Hepatocyte (in vitro differentiated cells): Measurements from ENCODE around the gene GGNBP2. TPM values are rescaled to one million over a fixed set of nuclear protein-coding genes. Genes with fewer than 3 reads are reported as not detected.

Experiments
- DNase-seq: peaks from one replicate; pipeline ENCODE4 v3.0.0-alpha.2; 2016; ENCODE audit warnings: low spot score
- H2AFZ ChIP-seq: fragments of 200-600 bp; sonication (generic); 2 replicates; pipeline ENCODE4 v1.6.0; 2016; ENCODE audit warnings: antibody characterized with exemption, mild to moderate bottlenecking
- H3K27ac ChIP-seq: fragments of 200-600 bp; sonication (generic); 2 replicates; pipeline ENCODE4 v1.5.1; 2016; ENCODE audit warnings: mild to moderate bottlenecking
- H3K27me3 ChIP-seq: fragments of 200-600 bp; sonication (generic); 2 replicates; pipeline ENCODE4 v1.6.1; 2016
- H3K36me3 ChIP-seq: fragments of 200-600 bp; sonication (generic); replicated peaks from 2 replicates; pipeline ENCODE4 v1.5.1; 2016; ENCODE audit warnings: low read depth; ENCODE audit not compliant: insufficient read depth
- H3K4me1 ChIP-seq: fragments of 200-600 bp; sonication (generic); 2 replicates; pipeline ENCODE4 v1.5.1; 2016; ENCODE audit warnings: mild to moderate bottlenecking, moderate library complexity; ENCODE audit not compliant: insufficient read depth
- H3K4me2 ChIP-seq: fragments of 200-600 bp; sonication (generic); 2 replicates; pipeline ENCODE4 v1.6.0; 2016
- H3K4me3 ChIP-seq: fragments of 200-600 bp; sonication (generic); 2 replicates; pipeline ENCODE4 v1.5.1; 2016; ENCODE audit warnings: mild to moderate bottlenecking
- H3K79me2 ChIP-seq: fragments of 200-600 bp; sonication (generic); 2 replicates; pipeline ENCODE4 v1.6.0; 2017; ENCODE audit warnings: mild to moderate bottlenecking
- H3K9me2 ChIP-seq: fragments of 200-600 bp; sonication (generic); replicated peaks from 2 replicates; pipeline ENCODE4 v1.6.0; 2017; ENCODE audit warnings: mild to moderate bottlenecking; ENCODE audit not compliant: insufficient read depth
- H3K9me3 ChIP-seq: fragments of 200-600 bp; sonication (generic); 2 replicates; pipeline ENCODE4 v1.5.1; 2016; ENCODE audit warnings: low read depth, mild to moderate bottlenecking
- H4K20me1 ChIP-seq: fragments of 200-600 bp; sonication (generic); 2 replicates; pipeline ENCODE4 v1.6.0; 2016; ENCODE audit warnings: mild to moderate bottlenecking; ENCODE audit not compliant: insufficient read depth, poor library complexity, severe bottlenecking
- CTCF ChIP-seq: fragments of 200-600 bp; sonication (generic); IDR thresholded peaks from 2 replicates; pipeline ENCODE4 v1.5.1; 2016; ENCODE audit warnings: antibody characterized with exemption, mild to moderate bottlenecking; ENCODE audit not compliant: poor library complexity
- EZH2 ChIP-seq: fragments of 200-600 bp; sonication (generic); IDR thresholded peaks from 2 replicates; pipeline ENCODE4 v1.6.1; 2016; ENCODE audit warnings: antibody characterized with exemption, mild to moderate bottlenecking, borderline replicate concordance
- EZH2phosphoT487 ChIP-seq: fragments of 200-600 bp; sonication (generic); IDR thresholded peaks from one replicate; pipeline ENCODE4 v1.6.1; 2018; ENCODE audit warnings: antibody characterized with exemption, mild to moderate bottlenecking, low read depth, moderate library complexity; ENCODE audit not compliant: unreplicated experiment, severe bottlenecking
- WGBS: methylation state at CpG from one replicate; pipeline ENCODE4 v1.1.6; 2016; ENCODE audit warnings: low lambda C conversion rate; ENCODE audit errors: missing lambda C conversion rate; 5-methylcytosine and 5-hydroxymethylcytosine counted together
- polyA plus RNA-seq: library from polyadenylated mRNA; unstranded; fragments of >200 nt; fragmentation: Nextera tagmentation; extraction: Ambion mirVana; gene quantifications from 2 replicates; pipeline ENCODE4 v1.2.1, GENCODE V29; 2016
- total RNA-seq: library from RNA; depleted of rRNA; stranded (reverse); fragments of >200 nt; gene quantifications from 2 replicates; pipeline ENCODE4 v1.2.3, GENCODE V29; 2014

GGNBP2 gene
- total and polyA plus RNA-seq, 2 experiments from 2014 or later: 52.2 to 79.9 TPM

GRCh38 chr17:36501351-36501750 lies 43.4 kb upstream of the GGNBP2 start:
- no peak overlapping the region for H3K4me2 ChIP-seq
- 95% methylated on average over 3 of the region's 3 CpGs for WGBS
- H3K9me2 ChIP-seq: no peaks in the 10 kb centered on the region
- no peak overlapping the region for H2AFZ ChIP-seq
- H3K4me1 ChIP-seq: no peaks in the 10 kb centered on the region
- H3K4me3 ChIP-seq: no peak overlapping the region
- peak; percentile 2 for DNase-seq
- no peaks in the 10 kb centered on the region for H3K36me3 ChIP-seq
- TF ChIP-seq EZH2: no peak
- no peak for TF ChIP-seq EZH2phosphoT487
- TF ChIP-seq CTCF: no peak
- no peaks in the 10 kb centered on the region for H3K79me2 ChIP-seq
- no peaks in the 10 kb centered on the region for H3K27me3 ChIP-seq
- no peaks in the 10 kb centered on the region for H4K20me1 ChIP-seq
- H3K9me3 ChIP-seq: no peaks in the 10 kb centered on the region
- no peak overlapping the region for H3K27ac ChIP-seq

GRCh38 chr17:36501963-36502362 lies 42.8 kb upstream of the GGNBP2 start:
- no peak for TF ChIP-seq CTCF
- no peak for TF ChIP-seq EZH2
- no peak for TF ChIP-seq EZH2phosphoT487
- no peaks in the 10 kb centered on the region for H3K9me2 ChIP-seq

GRCh38 chr17:36503456-36504155 lies 41.1 kb upstream of the GGNBP2 start:
- Histone ChIP-seq H3K27ac (no peak overlapping the region), H3K36me3 (no peaks in the 10 kb centered on the region), H3K9me2 (no peaks in the 10 kb centered on the region), H4K20me1 (no peaks in the 10 kb centered on the region), H2AFZ (no peak overlapping the region), H3K9me3 (no peaks in the 10 kb centered on the region), H3K4me3 (no peak overlapping the region), H3K27me3 (no peaks in the 10 kb centered on the region), H3K4me2 (no peak overlapping the region), H3K79me2 (no peaks in the 10 kb centered on the region), H3K4me1 (no peaks in the 10 kb centered on the region)
- 93% methylated on average over 7 of the region's 7 CpGs for WGBS
- TF ChIP-seq CTCF (no peak), EZH2phosphoT487 (no peak), EZH2 (no peak)
- no peak for DNase-seq

More at GRCh38 chr17:36501963-36502362, 42.8 kb upstream of the GGNBP2 start:
- H3K27ac ChIP-seq: no peak overlapping the region
- H3K4me1 ChIP-seq: no peaks in the 10 kb centered on the region
- H3K4me2 ChIP-seq: no peak overlapping the region
- no peaks in the 10 kb centered on the region for H3K36me3 ChIP-seq
- no peak overlapping the region for H3K4me3 ChIP-seq
- no peaks in the 10 kb centered on the region for H3K79me2 ChIP-seq
- DNase-seq: peak; percentile 1
- no peaks in the 10 kb centered on the region for H4K20me1 ChIP-seq
- H3K9me3 ChIP-seq: no peaks in the 10 kb centered on the region
- WGBS: 96% methylated on average over 6 of the region's 6 CpGs
- no peak overlapping the region for H2AFZ ChIP-seq
- no peaks in the 10 kb centered on the region for H3K27me3 ChIP-seq
